Measurements from ENCODE around the gene AGBL3.

DNA sequence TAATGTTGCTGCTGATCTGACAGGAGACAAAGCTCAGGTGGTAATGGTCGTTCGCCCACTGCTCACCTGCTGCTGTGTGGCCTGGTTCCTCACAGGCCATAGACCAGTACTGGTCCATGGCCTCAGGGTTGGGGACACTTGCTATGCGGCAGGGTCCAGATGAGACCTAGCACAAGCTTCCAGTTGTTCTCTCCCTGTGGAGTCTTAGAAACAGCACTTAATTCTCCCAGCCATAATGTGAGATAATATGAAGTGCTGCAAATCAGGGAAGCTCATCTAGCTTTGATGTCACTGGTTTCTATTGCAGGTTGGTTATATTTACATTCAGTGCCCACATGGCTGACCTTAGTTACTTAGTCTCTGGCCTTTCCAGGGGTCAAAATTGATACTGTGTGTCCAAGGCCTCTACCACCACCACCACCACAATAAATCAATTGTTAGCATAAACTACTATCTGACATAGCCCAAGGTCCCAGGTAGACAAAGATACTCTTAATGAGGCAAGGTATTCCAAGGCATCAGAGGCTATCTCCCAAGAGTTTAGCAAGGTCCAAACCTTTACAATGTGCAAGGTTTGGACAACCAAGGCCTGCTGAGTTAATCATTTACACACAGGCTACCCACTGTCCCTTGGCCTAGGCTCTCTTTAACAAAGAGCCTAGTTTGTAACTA, 11.0 kb downstream of the AGBL3 start:
- no peak for TF ChIP-seq SP1 (IDR thresholded peaks at IDR 0.05)
- no peak for TF ChIP-seq ARNT (IDR thresholded peaks at IDR 0.05)
- TF ChIP-seq BHLHE40 (IDR thresholded peaks at IDR 0.05; ENCODE audit: borderline replicate concordance): no peak
- no peak for TF ChIP-seq NFRKB (IDR thresholded peaks at IDR 0.05)
- TF ChIP-seq ELF4 (IDR thresholded peaks at IDR 0.05): no peak
- no peak for TF ChIP-seq FOXA1 (IDR thresholded peaks at IDR 0.05)
- TF ChIP-seq SUZ12 (IDR thresholded peaks at IDR 0.05): no peak
- no peak for TF ChIP-seq FOXM1 (IDR thresholded peaks at IDR 0.05; ENCODE audit: borderline replicate concordance)
- no peak for TF ChIP-seq FOXK2 (IDR thresholded peaks at IDR 0.05)
- TF ChIP-seq LEF1 (IDR thresholded peaks at IDR 0.05; ENCODE audit: borderline replicate concordance): no peak
- no peak for TF ChIP-seq ZNF384 (IDR thresholded peaks at IDR 0.05)

All from HEK293T (cell line).